Mammary epithelial cell (primary cell): ENCODE data around the gene SP100.

Experiments used
- EZH2 ChIP-seq: IDR thresholded peaks from 2 replicates; pipeline ENCODE4 v1.6.1; 2012; ENCODE audit warnings: low read length, inconsistent platforms, borderline replicate concordance
- TF ChIP-seq, protein P1 (sequence below), 2 donors: IDR thresholded peaks in 1 of 2; conservative IDR thresholded peaks in 1 of 2; 2 replicates each; pipeline ENCODE4 v1.5.1; 2011 to 2012; ENCODE audit warnings: inconsistent platforms in 2 of 2, low read length in 2 of 2, mild to moderate bottlenecking in 2 of 2, control low read depth in 1 of 2, low read depth in 1 of 2; ENCODE audit not compliant: insufficient read depth in 1 of 2; ENCODE audit errors: extremely low read depth in 1 of 2

DNA sequence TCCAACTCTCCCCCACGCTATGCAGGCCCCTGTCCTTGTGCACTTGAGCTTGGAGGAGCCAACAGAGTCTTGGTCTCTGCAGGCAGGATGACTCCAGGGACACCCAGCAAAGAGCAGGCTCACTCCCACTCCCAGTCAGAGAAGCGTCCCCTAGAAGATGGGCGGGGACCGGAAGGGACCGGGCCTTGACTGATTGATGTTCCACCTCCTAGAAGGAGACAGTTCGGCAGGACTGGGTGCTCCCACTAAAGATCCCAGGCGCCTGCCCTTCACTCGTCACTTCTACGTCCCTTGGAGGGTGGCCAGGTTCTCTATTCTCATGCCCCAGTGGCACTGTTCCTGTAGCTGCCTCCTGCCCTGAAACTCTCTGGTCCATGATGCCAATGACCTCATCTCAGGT, 3.2 kb upstream of the SP100 start:
- TF ChIP-seq, protein P1, sequence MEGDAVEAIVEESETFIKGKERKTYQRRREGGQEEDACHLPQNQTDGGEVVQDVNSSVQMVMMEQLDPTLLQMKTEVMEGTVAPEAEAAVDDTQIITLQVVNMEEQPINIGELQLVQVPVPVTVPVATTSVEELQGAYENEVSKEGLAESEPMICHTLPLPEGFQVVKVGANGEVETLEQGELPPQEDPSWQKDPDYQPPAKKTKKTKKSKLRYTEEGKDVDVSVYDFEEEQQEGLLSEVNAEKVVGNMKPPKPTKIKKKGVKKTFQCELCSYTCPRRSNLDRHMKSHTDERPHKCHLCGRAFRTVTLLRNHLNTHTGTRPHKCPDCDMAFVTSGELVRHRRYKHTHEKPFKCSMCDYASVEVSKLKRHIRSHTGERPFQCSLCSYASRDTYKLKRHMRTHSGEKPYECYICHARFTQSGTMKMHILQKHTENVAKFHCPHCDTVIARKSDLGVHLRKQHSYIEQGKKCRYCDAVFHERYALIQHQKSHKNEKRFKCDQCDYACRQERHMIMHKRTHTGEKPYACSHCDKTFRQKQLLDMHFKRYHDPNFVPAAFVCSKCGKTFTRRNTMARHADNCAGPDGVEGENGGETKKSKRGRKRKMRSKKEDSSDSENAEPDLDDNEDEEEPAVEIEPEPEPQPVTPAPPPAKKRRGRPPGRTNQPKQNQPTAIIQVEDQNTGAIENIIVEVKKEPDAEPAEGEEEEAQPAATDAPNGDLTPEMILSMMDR (conservative IDR thresholded peaks at IDR 0.05 in 1 of 2, IDR thresholded peaks at IDR 0.05 in 1 of 2; ENCODE audit: extremely low read depth in 1 of 2, insufficient read depth in 1 of 2, low read depth in 1 of 2, low read length in 2 of 2), result no peak
- TF ChIP-seq EZH2, result no peak
